Stimulated activated CD4-positive, alpha-beta T cell treated with anti-CD3 and anti-CD28 coated beads, Interleukin-4, amount 100 ng/mL, for 48 hours (primary cell): ENCODE results near the gene NKX2-2.

Experiments used
- DNase-seq, 2 donors: peaks; one replicate each; pipeline ENCODE4 v3.0.0-alpha.2; 2020; ENCODE audit warnings: low read depth in 2 of 2

NKX2-2 gene

GRCh38 chr20:21513881-21514540, at the start of gene NKX2-2:
Gene NKX2-2 (minus strand): TSS chr20:21514064. CDS start chr20:21513669, 395 bp downstream.
- no peak for DNase-seq

GRCh38 chr20:21562656-21563055, 48.8 kb upstream of the NKX2-2 start:
- DNase-seq = no peak

- DNase-seq = peak in 1 of 2 donors; percentile 19
Observed at GRCh38 chr20:21559305-21559704, 45.4 kb upstream of the NKX2-2 start.

GRCh38 chr20:21557241-21558020, 43.6 kb upstream of the NKX2-2 start:
- peak in 1 of 2 donors; percentile 21 for DNase-seq

GRCh38 chr20:21556398-21556797, 42.5 kb upstream of the NKX2-2 start:
- no peak for DNase-seq

GRCh38 chr20:21555470-21556120, 41.7 kb upstream of the NKX2-2 start:
- no peak for DNase-seq

GRCh38 chr20:21554985-21555384, 41.1 kb upstream of the NKX2-2 start:
- no peak for DNase-seq

- DNase-seq = no peak
Observed at GRCh38 chr20:21554376-21554890, 40.6 kb upstream of the NKX2-2 start.

- DNase-seq = no peak
Observed at GRCh38 chr20:21550587-21550986, 36.7 kb upstream of the NKX2-2 start.

- no peak for DNase-seq
Observed at GRCh38 chr20:21548390-21549035, 34.6 kb upstream of the NKX2-2 start.

- DNase-seq = no peak
Observed at GRCh38 chr20:21546355-21546754, 32.5 kb upstream of the NKX2-2 start.

GRCh38 chr20:21539512-21539911, 25.6 kb upstream of the NKX2-2 start:
- no peak for DNase-seq

- DNase-seq = no peak
Observed at GRCh38 chr20:21534886-21535285, 21.0 kb upstream of the NKX2-2 start.

- DNase-seq = no peak
Observed at GRCh38 chr20:21534453-21534852, 20.6 kb upstream of the NKX2-2 start.

- DNase-seq = no peak
Observed at GRCh38 chr20:21529863-21530262, 16.0 kb upstream of the NKX2-2 start.

- DNase-seq = no peak
Observed at GRCh38 chr20:21528870-21529269, 15.0 kb upstream of the NKX2-2 start.

- DNase-seq = no peak
Observed at GRCh38 chr20:21527908-21528307, 14.0 kb upstream of the NKX2-2 start.

- no peak for DNase-seq
Observed at GRCh38 chr20:21526776-21527175, 12.9 kb upstream of the NKX2-2 start.

GRCh38 chr20:21523895-21524294, 10.0 kb upstream of the NKX2-2 start:
- no peak for DNase-seq

- DNase-seq = no peak
Observed at GRCh38 chr20:21523281-21523868, 9.5 kb upstream of the NKX2-2 start.

GRCh38 chr20:21522481-21523280, 8.8 kb upstream of the NKX2-2 start:
- no peak for DNase-seq
